Measurements from ENCODE around the gene NEUROD4.

NEUROD4 gene

GRCh38 chr12:55061024-55061423 is 41.2 kb downstream of the NEUROD4 start:
- no peak for DNase-seq

GRCh38 chr12:55063291-55063690 is 43.5 kb downstream of the NEUROD4 start:
- no peak for DNase-seq

- no peak for DNase-seq
Observed at GRCh38 chr12:55065535-55065934, 45.8 kb downstream of the NEUROD4 start.

- DNase-seq = no peak
Observed at GRCh38 chr12:55067701-55068100, 47.9 kb downstream of the NEUROD4 start.

GRCh38 chr12:55068416-55069010 is 48.7 kb downstream of the NEUROD4 start:
- peak; percentile 53 for DNase-seq

- peak; percentile 80 for DNase-seq
Observed at GRCh38 chr12:55072083-55072482, 52.3 kb downstream of the NEUROD4 start.

GRCh38 chr12:55073043-55074022 is 53.6 kb downstream of the NEUROD4 start:
- DNase-seq = peak; percentile 78

- DNase-seq = no peak
Observed at GRCh38 chr12:55074806-55075205, 55.0 kb downstream of the NEUROD4 start.

Measured in CD4-positive, alpha-beta T cell treated with Interleukin-12 subunit alpha and Interleukin-12 subunit beta, for 1 hour (primary cell).